SK-N-SH (cell line): ENCODE results near the gene GPR143. TPM values are rescaled to one million over a fixed set of nuclear protein-coding genes. Genes with fewer than 3 reads are reported as not detected.
A peak's percentile ranks its signal among the peaks of the same experiment; 100 is the strongest.

Experiments
- CTCF ChIA-PET: fragments of 300-600, 350-600 bp; formaldehyde crosslinking; extraction: SDS; loops from one replicate; lab custom pipeline; 2021; lab: Yijun Ruan, JAX
- POLR2A ChIA-PET: fragments of 350-600 bp; sonication (Branson Sonifier 250); formaldehyde crosslinking; extraction: SDS; loops from one replicate; lab custom pipeline; 2020; ENCODE audit warnings: antibody characterized with exemption, inconsistent platforms; lab: Yijun Ruan, JAX
- DNase-seq: peaks from one replicate; pipeline ENCODE4 v3.0.0; 2012
- H2AFZ ChIP-seq: fragments of 200-600 bp; sonication (generic); 2 replicates; pipeline ENCODE4 v1.8.1; 2016; ENCODE audit warnings: antibody characterized with exemption, mild to moderate bottlenecking, low read depth
- H3F3A ChIP-seq: fragments of 200-600 bp; sonication (generic); replicated peaks from 2 replicates; pipeline ENCODE3; 2016; ENCODE audit warnings: antibody characterized with exemption, mild to moderate bottlenecking; ENCODE audit not compliant: insufficient read depth
- H3K27ac ChIP-seq, 2 experiments: fragments of 200-500 bp in 1 of 2; fragments of 200-600 bp in 1 of 2; sonication (Bioruptor generic) in 1 of 2; sonication (generic), shearing (Covaris generic) in 1 of 2; 2 replicates each; pipeline versions ENCODE4 v1.5.1 to v1.6.1; 2014 to 2016; ENCODE audit warnings: low read depth in 2 of 2, inconsistent platforms in 1 of 2, low read length in 1 of 2, mild to moderate bottlenecking in 1 of 2, mixed read lengths in 1 of 2
- H3K27me3 ChIP-seq: fragments of 200-600 bp; sonication (generic), shearing (Covaris generic); 2 replicates; pipeline ENCODE4 v1.6.1; 2016; ENCODE audit warnings: mixed run types; ENCODE audit not compliant: insufficient read depth
- H3K36me3 ChIP-seq, 2 experiments: fragments of 200-500 bp in 1 of 2; fragments of 200-600 bp in 1 of 2; sonication (Bioruptor generic) in 1 of 2; sonication (generic) in 1 of 2; replicated peaks in 1 of 2; 2 replicates each; pipeline versions ENCODE3 to v1.5.1; 2014 to 2016; ENCODE audit warnings: low read length in 1 of 2, mild to moderate bottlenecking in 1 of 2; ENCODE audit not compliant: insufficient read depth in 2 of 2, control insufficient read depth in 1 of 2
- H3K4me1 ChIP-seq, 2 experiments: fragments of 200-500 bp in 1 of 2; fragments of 200-600 bp in 1 of 2; sonication (Bioruptor generic) in 1 of 2; sonication (generic), shearing (Covaris generic) in 1 of 2; 2 replicates each; pipeline versions ENCODE4 v1.5.1 to v1.6.1; 2014 to 2016; ENCODE audit warnings: low read depth in 1 of 2, low read length in 1 of 2, mixed run types in 1 of 2; ENCODE audit not compliant: insufficient read depth in 2 of 2, control insufficient read depth in 1 of 2
- H3K4me2 ChIP-seq: fragments of 200-600 bp; sonication (generic), shearing (Covaris generic); 2 replicates; pipeline ENCODE4 v1.6.1; 2017; ENCODE audit warnings: mixed run types
- H3K4me3 ChIP-seq, 2 experiments: fragments of 200-500 bp in 1 of 2; fragments of 200-600 bp in 1 of 2; sonication (Bioruptor generic) in 1 of 2; sonication (generic), shearing (Covaris generic) in 1 of 2; 2 replicates each; pipeline versions ENCODE4 v1.5.1 to v1.8.1; 2014 to 2016; ENCODE audit warnings: low read depth in 2 of 2, inconsistent platforms in 1 of 2, low read length in 1 of 2, mild to moderate bottlenecking in 1 of 2, mixed read lengths in 1 of 2, moderate library complexity in 1 of 2
- H3K79me2 ChIP-seq: fragments of 200-600 bp; sonication (generic); 2 replicates; pipeline ENCODE4 v1.8.1; 2017; ENCODE audit warnings: mild to moderate bottlenecking; ENCODE audit not compliant: insufficient read depth
- H3K9ac ChIP-seq: fragments of 200-600 bp; sonication (generic); 2 replicates; pipeline ENCODE4 v1.6.1; 2017; ENCODE audit warnings: mixed run types
- H3K9me2 ChIP-seq: fragments of 200-600 bp; sonication (generic); 2 replicates; pipeline ENCODE4 v1.6.1; 2017; ENCODE audit warnings: mixed run types
- H3K9me3 ChIP-seq: fragments of 200-600 bp; sonication (generic); 2 replicates; pipeline ENCODE4 v1.6.1; 2017; ENCODE audit warnings: mixed run types, mild to moderate bottlenecking, moderate library complexity
- H4K20me1 ChIP-seq: fragments of 200-600 bp; sonication (generic); 2 replicates; pipeline ENCODE4 v1.6.1; 2017; ENCODE audit warnings: mild to moderate bottlenecking, mixed run types; ENCODE audit not compliant: insufficient read depth
- CHD2 ChIP-seq: fragments of 150-350 bp; IDR thresholded peaks from 2 replicates; pipeline ENCODE4 v1.6.1; 2018; ENCODE audit warnings: low read length; ENCODE audit not compliant: partially characterized antibody
- ELF1 ChIP-seq: IDR thresholded peaks from 2 replicates; pipeline ENCODE4 v1.4.0; 2012
- EP300 ChIP-seq, 2 experiments: IDR thresholded peaks; 2 replicates each; pipeline versions ENCODE4 v1.4.0 to v1.6.1; 2012; ENCODE audit warnings: borderline replicate concordance in 1 of 2, low read depth in 1 of 2, low read length in 1 of 2
- FOSL2 ChIP-seq: IDR thresholded peaks from 2 replicates; pipeline ENCODE4 v1.4.0; 2012; ENCODE audit warnings: low read depth, mild to moderate bottlenecking, moderate library complexity, borderline replicate concordance
- FOXJ3 ChIP-seq: sonication (generic); formaldehyde crosslinking; IDR thresholded peaks from 2 replicates; pipeline ENCODE4 v1.5.1; 2020; ENCODE audit warnings: mild to moderate bottlenecking, missing genetic modification reagents
- FOXM1 ChIP-seq: IDR thresholded peaks from 2 replicates; pipeline ENCODE4 v1.4.0; 2012; ENCODE audit warnings: low read depth, mild to moderate bottlenecking
- GATA2 ChIP-seq: sonication (generic); formaldehyde crosslinking; IDR thresholded peaks from 2 replicates; pipeline ENCODE4 v1.5.0; 2020; ENCODE audit warnings: mild to moderate bottlenecking, missing genetic modification reagents
- JUND ChIP-seq: IDR thresholded peaks from 2 replicates; pipeline ENCODE4 v1.4.0; 2012
- MEF2A ChIP-seq: IDR thresholded peaks from 2 replicates; pipeline ENCODE4 v1.4.0; 2012; ENCODE audit warnings: low read depth, borderline replicate concordance
- NRF1 ChIP-seq: IDR thresholded peaks from 2 replicates; pipeline ENCODE4 v1.6.1; 2012; ENCODE audit warnings: low read depth, mild to moderate bottlenecking, low read length
- RCOR1 ChIP-seq: fragments of 150-350 bp; IDR thresholded peaks from 2 replicates; pipeline ENCODE4 v1.6.1; 2017; ENCODE audit warnings: antibody characterized with exemption, low read length
- RFX5 ChIP-seq: IDR thresholded peaks from 2 replicates; pipeline ENCODE4 v1.6.1; 2012; ENCODE audit warnings: mild to moderate bottlenecking, improper control_type of control experiment, low read length
- RXRA ChIP-seq: IDR thresholded peaks from 2 replicates; pipeline ENCODE4 v1.4.0; 2012; ENCODE audit warnings: low read depth, mild to moderate bottlenecking, borderline replicate concordance
- SIN3A ChIP-seq: IDR thresholded peaks from 2 replicates; pipeline ENCODE4 v1.6.1; 2012; ENCODE audit warnings: low read depth, mild to moderate bottlenecking, low read length, moderate library complexity, borderline replicate concordance
- SMC3 ChIP-seq: IDR thresholded peaks from 2 replicates; pipeline ENCODE4 v1.6.1; 2012; ENCODE audit warnings: low read depth, low read length, improper control_type of control experiment
- TCF12 ChIP-seq: IDR thresholded peaks from 2 replicates; pipeline ENCODE4 v1.4.0; 2012
- TEAD4 ChIP-seq: IDR thresholded peaks from 2 replicates; pipeline ENCODE4 v1.4.0; 2012; ENCODE audit warnings: mild to moderate bottlenecking, borderline replicate concordance; ENCODE audit not compliant: insufficient read depth
- USF1 ChIP-seq: IDR thresholded peaks from 2 replicates; pipeline ENCODE4 v1.4.0; 2012; ENCODE audit warnings: low read depth, borderline replicate concordance
- USF2 ChIP-seq: fragments of 150-350 bp; IDR thresholded peaks from 2 replicates; pipeline ENCODE4 v1.6.1; 2017; ENCODE audit warnings: antibody characterized with exemption, low read length, low read depth, borderline replicate concordance
- YY1 ChIP-seq: IDR thresholded peaks from 2 replicates; pipeline ENCODE4 v1.4.0; 2012; ENCODE audit warnings: low read depth, mild to moderate bottlenecking
- ZBTB33 ChIP-seq: IDR thresholded peaks from 2 replicates; pipeline ENCODE4 v1.4.0; 2012; ENCODE audit warnings: low read depth, borderline replicate concordance
- WGBS: methylation state at CpG from one replicate; pipeline ENCODE4 v1.1.6; 2017; ENCODE audit warnings: low lambda C conversion rate; 5-methylcytosine and 5-hydroxymethylcytosine counted together
- polyA plus RNA-seq, 3 experiments: library from polyadenylated mRNA; depleted of rRNA; stranded (reverse); fragments of >200 nt; gene quantifications; 2 replicates each; pipeline ENCODE4 v1.2.3, GENCODE V29; 2012

GPR143 gene
- polyA plus RNA-seq, 1 of the 3 experiments (the other 2 are of a cell fraction) = not detected

GRCh38 chrX:9797384-9798360, 32.0 kb upstream of the GPR143 start:
- Histone ChIP-seq H3K4me2 (no peak overlapping the region), H3K4me3 (no peak overlapping the region), H3K27me3 (no peaks in the 10 kb centered on the region), H3K4me1 (no peaks in the 10 kb centered on the region; a peak in 1 of 4 replicates), H2AFZ (no peak overlapping the region), H3K27ac (peak overlapping the region in 1 of 2 experiments; percentile 62; a peak in 2 of 4 replicates), H3K9me2 (no peaks in the 10 kb centered on the region), H3F3A (no peaks in the 10 kb centered on the region), H3K79me2 (no peaks in the 10 kb centered on the region), H3K9me3 (no peaks in the 10 kb centered on the region), H4K20me1 (no peaks in the 10 kb centered on the region), H3K36me3 (no peaks in the 10 kb centered on the region), H3K9ac (no peak overlapping the region)
- POLR2A ChIA-PET = no interaction called here
- TF ChIP-seq USF1 = no peak
- TF ChIP-seq YY1 = no peak
- no peak for TF ChIP-seq NRF1
- TF ChIP-seq ELF1 = no peak
- TF ChIP-seq EP300 (IDR thresholded peaks at IDR 0.05; ENCODE audit: borderline replicate concordance in 1 of 2, low read depth in 1 of 2, low read length in 1 of 2) = no peak
- no peak for TF ChIP-seq RCOR1
- DNase-seq = no peak
- 18% methylated on average over 11 of the region's 11 CpGs for WGBS
- CTCF ChIA-PET = interaction anchor here (1.6 kb wide), 1 partner anchor 322 kb away, joined by 4 read pairs; no protein-coding TSS in a partner anchor

GRCh38 chrX:9794495-9794894, 28.8 kb upstream of the GPR143 start:
- ChIA-PET POLR2A (no interaction called here), CTCF (no interaction called here)
- Histone ChIP-seq H3K27me3 (no peaks in the 10 kb centered on the region; the same call in 1 of the 2 replicates), H3K4me2 (no peak overlapping the region), H3K9me3 (no peaks in the 10 kb centered on the region), H3K4me1 (no peaks in the 10 kb centered on the region; a peak in 1 of 4 replicates), H4K20me1 (no peaks in the 10 kb centered on the region), H3F3A (no peaks in the 10 kb centered on the region), H3K4me3 (no peak overlapping the region), H3K9me2 (no peaks in the 10 kb centered on the region), H3K36me3 (no peaks in the 10 kb centered on the region), H3K27ac (no peak overlapping the region), H2AFZ (no peak overlapping the region), H3K79me2 (no peaks in the 10 kb centered on the region), H3K9ac (no peak overlapping the region)
- TF ChIP-seq FOXM1 = no peak
- no peak for TF ChIP-seq ELF1
- no peak for TF ChIP-seq USF2
- TF ChIP-seq TCF12 = no peak
- no peak for TF ChIP-seq SMC3
- TF ChIP-seq RFX5 = no peak
- no peak for TF ChIP-seq RXRA
- no peak for TF ChIP-seq FOXJ3 (CRISPR knock-in tag)
- TF ChIP-seq ZBTB33 = no peak
- TF ChIP-seq JUND = no peak
- no peak for TF ChIP-seq SIN3A
- no peak for TF ChIP-seq FOSL2
- TF ChIP-seq GATA2 = no peak
- TF ChIP-seq EP300 (IDR thresholded peaks at IDR 0.05; ENCODE audit: borderline replicate concordance in 1 of 2, low read depth in 1 of 2, low read length in 1 of 2) = no peak
- TF ChIP-seq USF1 = no peak
- no peak for TF ChIP-seq MEF2A
- no peak for TF ChIP-seq CHD2
- no peak for TF ChIP-seq TEAD4
- 29% methylated on average over 7 of the region's 7 CpGs for WGBS
- DNase-seq = no peak
